Panc1 (cell line): ENCODE data around the gene PTPRK. TPM values are rescaled to one million over a fixed set of nuclear protein-coding genes. Genes with fewer than 3 reads are reported as not detected.

Experiments
- ATAC-seq: fragments of 200-7000 bp; cut with Tn5 transposase; 2 replicates; pipeline ENCODE4 v1.9.1; 2020; ENCODE audit warnings: mild to moderate bottlenecking, moderate library complexity
- BruUV-seq: library from RNA; stranded (reverse); fragments of 400-500 nt; replicated peaks from 2 replicates; lab custom pipeline; 2021; lab: Mats Ljungman, UMichigan
- CTCF ChIA-PET: fragments of 300-600 bp; sonication (Branson Sonifier 250); formaldehyde crosslinking; loops from one replicate; lab custom pipeline; 2022; ENCODE audit warnings: antibody characterized with exemption; lab: Charles Lee
- POLR2A ChIA-PET: fragments of 300-600 bp; sonication (Branson Sonifier 250); formaldehyde crosslinking; loops from one replicate; lab custom pipeline; 2022; ENCODE audit warnings: antibody characterized with exemption; lab: Charles Lee
- DNase-seq: peaks from one replicate; pipeline ENCODE4 v3.0.0-alpha.2; 2010; ENCODE audit warnings: low read depth, low spot score
- H3K27ac ChIP-seq: 2 replicates; pipeline ENCODE4 v1.5.1; 2011; ENCODE audit warnings: mild to moderate bottlenecking, low read length, inconsistent platforms
- H3K27me3 ChIP-seq: fragments of 200-500 bp; sonication (Bioruptor generic); 2 replicates; pipeline ENCODE4 v1.6.0; 2014; ENCODE audit warnings: low read length, inconsistent platforms; ENCODE audit not compliant: control insufficient read depth, insufficient read depth
- H3K36me3 ChIP-seq: fragments of 200-500 bp; sonication (Bioruptor generic); 2 replicates; pipeline ENCODE4 v1.5.1; 2014; ENCODE audit warnings: inconsistent platforms, mild to moderate bottlenecking, low read length, moderate library complexity; ENCODE audit not compliant: control insufficient read depth, insufficient read depth
- H3K4me1 ChIP-seq: 2 replicates; pipeline ENCODE4 v1.5.1; 2011; ENCODE audit warnings: inconsistent platforms, mild to moderate bottlenecking, low read length, moderate library complexity; ENCODE audit not compliant: control insufficient read depth, insufficient read depth
- H3K4me3 ChIP-seq, 2 experiments: 2 replicates each; pipeline ENCODE4 v1.5.1; 2011 to 2012; ENCODE audit warnings: low read depth in 2 of 2, low read length in 2 of 2, mild to moderate bottlenecking in 2 of 2, inconsistent platforms in 1 of 2, moderate library complexity in 1 of 2
- H3K9me3 ChIP-seq: fragments of 200-500 bp; sonication (Bioruptor generic); 2 replicates; pipeline ENCODE4 v1.5.1; 2014; ENCODE audit warnings: low read depth, mild to moderate bottlenecking, inconsistent platforms, low read length, moderate library complexity; ENCODE audit not compliant: control insufficient read depth, insufficient read depth
- POLR2AphosphoS5 ChIP-seq: IDR thresholded peaks from 2 replicates; pipeline ENCODE4 v1.6.1; 2012; ENCODE audit warnings: mild to moderate bottlenecking, low read depth, low read length, moderate library complexity
- SIN3A ChIP-seq: IDR thresholded peaks from 2 replicates; pipeline ENCODE4 v1.6.1; 2012; ENCODE audit warnings: low read depth, mild to moderate bottlenecking, low read length, moderate library complexity, borderline replicate concordance; ENCODE audit not compliant: insufficient read depth
- TCF7L2 ChIP-seq: IDR thresholded peaks from 2 replicates; pipeline ENCODE4 v1.6.1; 2011; ENCODE audit warnings: mild to moderate bottlenecking, low read depth, low read length, inconsistent platforms
- in situ Hi-C: cut with HindIII; loops from 2 replicates; pipeline ENCODE4 v1.10.0; 2016; ENCODE audit warnings: low sequenced_read_pairs, low pct_unique_long_range_greater_than_20kb
- intact Hi-C: fragments of 100-400 bp; cut with micrococcal nuclease; formaldehyde crosslinking; loops from one replicate; pipeline ENCODE4 v1.10.0; 2022; ENCODE audit not compliant: unreplicated experiment
- total RNA-seq: library from RNA; stranded (reverse); gene quantifications from one replicate; pipeline ENCODE4 v1.2.1, GENCODE V29; 2021; ENCODE audit not compliant: unreplicated experiment
- TF ChIP-seq, protein P1 (sequence below), 2 experiments: IDR thresholded peaks; 2 replicates each; pipeline ENCODE4 v1.6.1; 2011 to 2012; ENCODE audit warnings: low read depth in 2 of 2, control low read depth in 1 of 2, low read length in 1 of 2, mild to moderate bottlenecking in 1 of 2, moderate library complexity in 1 of 2; ENCODE audit not compliant: insufficient read depth in 1 of 2
- TF ChIP-seq, protein P2 (sequence below): fragments of 450-650 bp; IDR thresholded peaks from 2 replicates; pipeline ENCODE4 v1.5.1; 2017; ENCODE audit warnings: mild to moderate bottlenecking

Gene PTPRK
- total RNA-seq, 1 experiment from 2014 or later, result 61.8 TPM

DNA sequence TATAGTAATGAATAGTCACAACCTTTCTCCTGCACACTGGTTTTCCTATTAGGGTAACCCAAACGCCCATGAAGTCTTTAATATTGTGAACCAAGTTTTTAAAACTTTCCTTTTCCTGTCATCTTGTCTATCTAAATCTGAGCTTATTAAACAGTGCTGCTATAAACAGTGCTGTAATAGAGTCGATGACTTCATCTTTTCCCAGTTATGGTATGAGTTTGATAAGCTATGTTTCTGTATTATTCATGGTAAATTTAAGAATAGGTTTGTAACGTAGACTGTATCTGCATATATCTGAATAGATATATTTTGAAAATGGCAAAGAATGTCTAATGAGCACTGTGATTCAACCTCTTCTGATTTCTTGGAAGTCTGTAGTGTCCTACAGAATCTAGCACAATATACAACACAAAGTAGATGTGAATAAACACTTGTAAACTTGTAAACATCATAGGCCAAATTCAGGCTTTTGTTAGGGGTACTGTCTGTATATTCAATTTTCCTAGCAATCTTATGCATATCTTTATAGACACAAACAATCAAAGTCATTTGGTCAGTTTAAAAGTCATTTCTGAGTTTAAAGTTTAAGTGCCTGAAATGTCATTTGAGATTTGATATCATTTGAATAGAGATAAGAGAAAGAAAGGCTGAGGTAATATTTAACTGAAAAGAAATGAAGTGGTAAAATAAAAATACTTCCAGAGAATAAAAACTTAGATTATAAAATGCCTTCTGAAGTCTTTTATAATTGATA lies 155.5 kb downstream of the PTPRK start:
- no TSS peak for BruUV-seq
- H3K36me3 ChIP-seq, result no peaks in the 10 kb centered on the region
- no peak for TF ChIP-seq POLR2AphosphoS5
- TF ChIP-seq, protein P1, sequence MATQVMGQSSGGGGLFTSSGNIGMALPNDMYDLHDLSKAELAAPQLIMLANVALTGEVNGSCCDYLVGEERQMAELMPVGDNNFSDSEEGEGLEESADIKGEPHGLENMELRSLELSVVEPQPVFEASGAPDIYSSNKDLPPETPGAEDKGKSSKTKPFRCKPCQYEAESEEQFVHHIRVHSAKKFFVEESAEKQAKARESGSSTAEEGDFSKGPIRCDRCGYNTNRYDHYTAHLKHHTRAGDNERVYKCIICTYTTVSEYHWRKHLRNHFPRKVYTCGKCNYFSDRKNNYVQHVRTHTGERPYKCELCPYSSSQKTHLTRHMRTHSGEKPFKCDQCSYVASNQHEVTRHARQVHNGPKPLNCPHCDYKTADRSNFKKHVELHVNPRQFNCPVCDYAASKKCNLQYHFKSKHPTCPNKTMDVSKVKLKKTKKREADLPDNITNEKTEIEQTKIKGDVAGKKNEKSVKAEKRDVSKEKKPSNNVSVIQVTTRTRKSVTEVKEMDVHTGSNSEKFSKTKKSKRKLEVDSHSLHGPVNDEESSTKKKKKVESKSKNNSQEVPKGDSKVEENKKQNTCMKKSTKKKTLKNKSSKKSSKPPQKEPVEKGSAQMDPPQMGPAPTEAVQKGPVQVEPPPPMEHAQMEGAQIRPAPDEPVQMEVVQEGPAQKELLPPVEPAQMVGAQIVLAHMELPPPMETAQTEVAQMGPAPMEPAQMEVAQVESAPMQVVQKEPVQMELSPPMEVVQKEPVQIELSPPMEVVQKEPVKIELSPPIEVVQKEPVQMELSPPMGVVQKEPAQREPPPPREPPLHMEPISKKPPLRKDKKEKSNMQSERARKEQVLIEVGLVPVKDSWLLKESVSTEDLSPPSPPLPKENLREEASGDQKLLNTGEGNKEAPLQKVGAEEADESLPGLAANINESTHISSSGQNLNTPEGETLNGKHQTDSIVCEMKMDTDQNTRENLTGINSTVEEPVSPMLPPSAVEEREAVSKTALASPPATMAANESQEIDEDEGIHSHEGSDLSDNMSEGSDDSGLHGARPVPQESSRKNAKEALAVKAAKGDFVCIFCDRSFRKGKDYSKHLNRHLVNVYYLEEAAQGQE (IDR thresholded peaks at IDR 0.05; ENCODE audit: insufficient read depth in 1 of 2, low read depth in 2 of 2, low read length in 1 of 2), result no peak
- TF ChIP-seq SIN3A, result no peak
- TF ChIP-seq, protein P2, sequence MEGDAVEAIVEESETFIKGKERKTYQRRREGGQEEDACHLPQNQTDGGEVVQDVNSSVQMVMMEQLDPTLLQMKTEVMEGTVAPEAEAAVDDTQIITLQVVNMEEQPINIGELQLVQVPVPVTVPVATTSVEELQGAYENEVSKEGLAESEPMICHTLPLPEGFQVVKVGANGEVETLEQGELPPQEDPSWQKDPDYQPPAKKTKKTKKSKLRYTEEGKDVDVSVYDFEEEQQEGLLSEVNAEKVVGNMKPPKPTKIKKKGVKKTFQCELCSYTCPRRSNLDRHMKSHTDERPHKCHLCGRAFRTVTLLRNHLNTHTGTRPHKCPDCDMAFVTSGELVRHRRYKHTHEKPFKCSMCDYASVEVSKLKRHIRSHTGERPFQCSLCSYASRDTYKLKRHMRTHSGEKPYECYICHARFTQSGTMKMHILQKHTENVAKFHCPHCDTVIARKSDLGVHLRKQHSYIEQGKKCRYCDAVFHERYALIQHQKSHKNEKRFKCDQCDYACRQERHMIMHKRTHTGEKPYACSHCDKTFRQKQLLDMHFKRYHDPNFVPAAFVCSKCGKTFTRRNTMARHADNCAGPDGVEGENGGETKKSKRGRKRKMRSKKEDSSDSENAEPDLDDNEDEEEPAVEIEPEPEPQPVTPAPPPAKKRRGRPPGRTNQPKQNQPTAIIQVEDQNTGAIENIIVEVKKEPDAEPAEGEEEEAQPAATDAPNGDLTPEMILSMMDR, result no peak
- TF ChIP-seq TCF7L2, result no peak
- in situ Hi-C loops (no loop called here), intact Hi-C loops (no loop called here)
- ChIA-PET POLR2A (no interaction called here), CTCF (interaction anchor here (0.6 kb wide), 1 partner anchor 9 kb away, joined by 3 read pairs; no protein-coding TSS in a partner anchor)
- H3K27ac ChIP-seq, result no peak overlapping the region
- ATAC-seq (no peak), DNase-seq (no peak)
- peaks cover 19% of the 10 kb centered on the region for H3K4me1 ChIP-seq
- H3K27me3 ChIP-seq, result no peaks in the 10 kb centered on the region
- no peak overlapping the region for H3K4me3 ChIP-seq
- H3K9me3 ChIP-seq, result no peaks in the 10 kb centered on the region

DNA sequence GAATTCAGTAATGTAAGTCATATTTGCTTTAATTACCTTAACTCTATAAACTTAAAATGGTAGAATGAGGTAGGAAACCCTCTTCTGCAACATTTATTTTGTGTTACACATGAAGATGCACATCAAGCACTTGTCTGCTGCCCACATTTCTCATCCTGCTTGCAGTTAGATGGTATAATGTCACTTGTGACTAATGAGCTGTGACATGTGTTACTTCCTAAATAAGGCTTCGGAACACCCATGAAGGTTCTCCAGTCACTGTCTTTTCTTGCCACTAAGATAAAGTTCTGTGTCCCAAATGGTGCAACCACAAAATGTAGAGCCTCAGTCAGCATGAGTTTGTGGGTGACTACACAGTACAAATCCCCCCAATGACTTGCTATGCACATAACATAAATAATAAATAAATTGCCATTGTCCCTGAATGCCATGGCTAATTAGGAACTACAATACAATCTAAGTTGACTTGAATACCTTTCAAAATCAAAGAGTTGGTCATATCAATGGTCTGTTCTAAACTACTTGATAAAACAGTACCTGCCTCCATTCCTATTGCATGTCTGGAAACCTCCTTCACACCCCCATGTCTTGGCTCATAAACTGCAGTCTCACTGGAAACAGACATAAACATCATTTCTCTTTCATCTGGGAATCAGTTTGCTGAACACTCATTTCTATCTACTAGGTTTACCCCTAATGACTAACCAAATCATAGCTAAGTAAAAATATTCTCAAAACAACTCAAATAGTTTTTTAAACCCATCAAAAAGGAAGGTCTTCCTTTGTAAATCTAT lies 157.2 kb downstream of the PTPRK start:
- DNase-seq (no peak), ATAC-seq (no peak)
- Histone ChIP-seq H3K27me3 (no peaks in the 10 kb centered on the region), H3K4me1 (peaks cover 11% of the 10 kb centered on the region; the same call in 1 of the 2 replicates), H3K27ac (no peak overlapping the region), H3K4me3 (no peak overlapping the region), H3K36me3 (no peaks in the 10 kb centered on the region), H3K9me3 (no peaks in the 10 kb centered on the region)
- ChIA-PET POLR2A (interaction anchor here (0.6 kb wide), 1 partner anchor 927 kb away, joined by 3 read pairs; no protein-coding TSS in a partner anchor), CTCF (no interaction called here)
- BruUV-seq, result no TSS peak
- intact Hi-C loops, result no loop called here
- in situ Hi-C loops, result no loop called here
- TF ChIP-seq SIN3A, result no peak
- TF ChIP-seq, protein P1 (IDR thresholded peaks at IDR 0.05; ENCODE audit: insufficient read depth in 1 of 2, low read depth in 2 of 2, low read length in 1 of 2), result no peak
- TF ChIP-seq TCF7L2, result no peak
- TF ChIP-seq POLR2AphosphoS5, result no peak
- TF ChIP-seq, protein P2, result no peak
